AG04450 (cell line): ENCODE results near the gene CEP95. TPM values are rescaled to one million over a fixed set of nuclear protein-coding genes. Genes with fewer than 3 reads are reported as not detected.

ENCODE experiments used
- CTCF ChIA-PET: fragments of 300-600, 350-600 bp; formaldehyde crosslinking; extraction: SDS; loops from one replicate; lab custom pipeline; 2022; ENCODE audit warnings: antibody characterized with exemption, inconsistent platforms; lab: Charles Lee
- POLR2A ChIA-PET: fragments of 350-600 bp; formaldehyde crosslinking; extraction: SDS; loops from one replicate; lab custom pipeline; 2021; ENCODE audit warnings: antibody characterized with exemption, inconsistent platforms; lab: Yijun Ruan, JAX
- DNase-seq: peaks from one replicate; pipeline ENCODE4 v3.0.0-alpha.2; 2011; ENCODE audit warnings: low read depth, low spot score
- H3K27ac ChIP-seq: one replicate; pipeline ENCODE4 v1.5.1; 2012; ENCODE audit warnings: low read depth, low read length, control low read depth
- H3K27me3 ChIP-seq: one replicate; pipeline ENCODE4 v1.6.0; 2012; ENCODE audit warnings: low read length; ENCODE audit not compliant: control insufficient read depth, insufficient read depth
- H3K4me3 ChIP-seq: 2 replicates; pipeline ENCODE4 v1.5.1; 2011; ENCODE audit warnings: mild to moderate bottlenecking, low read depth, low read length, control low read depth
- H3K9me3 ChIP-seq: 2 replicates; pipeline ENCODE4 v1.5.1; 2012; ENCODE audit warnings: low read length; ENCODE audit not compliant: control insufficient read depth, insufficient read depth
- polyA plus RNA-seq: library from polyadenylated mRNA; depleted of rRNA; stranded (reverse); fragments of >200 nt; gene quantifications from 2 replicates; pipeline ENCODE4 v1.2.3, GENCODE V29; 2011
- TF ChIP-seq, protein P1 (sequence below): IDR thresholded peaks from 2 replicates; pipeline ENCODE4 v1.5.1; 2011; ENCODE audit warnings: low read depth, low read length, control low read depth, inconsistent platforms

CEP95 gene
- polyA plus RNA-seq, 1 experiment = 29.8 TPM

DNA sequence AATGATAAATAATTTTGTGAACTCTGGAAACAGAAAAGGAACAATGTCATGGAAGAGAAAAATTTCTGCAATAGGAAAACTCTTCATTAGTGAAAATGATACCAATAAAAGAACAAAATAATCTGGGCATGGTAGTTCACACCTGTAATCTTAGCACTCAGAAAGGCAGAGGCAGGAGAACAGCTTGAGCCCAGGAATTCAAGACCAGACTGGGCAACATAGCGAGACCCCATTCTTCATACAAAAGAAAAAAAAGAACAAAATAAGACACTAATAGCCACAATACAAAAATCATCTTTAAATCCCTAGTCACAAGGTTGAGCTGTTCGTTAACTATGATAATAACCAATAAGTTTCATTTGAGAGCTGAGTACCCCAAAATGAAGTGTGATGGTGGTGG lies 18.5 kb upstream of the CEP95 start:
- no peak overlapping the region for H3K4me3 ChIP-seq
- ChIA-PET POLR2A (no interaction called here), CTCF (interaction anchor here (11.8 kb wide), 1 partner anchor 69 kb away, joined by 236 read pairs; no protein-coding TSS in a partner anchor)
- no peaks in the 10 kb centered on the region for H3K9me3 ChIP-seq
- TF ChIP-seq, protein P1, sequence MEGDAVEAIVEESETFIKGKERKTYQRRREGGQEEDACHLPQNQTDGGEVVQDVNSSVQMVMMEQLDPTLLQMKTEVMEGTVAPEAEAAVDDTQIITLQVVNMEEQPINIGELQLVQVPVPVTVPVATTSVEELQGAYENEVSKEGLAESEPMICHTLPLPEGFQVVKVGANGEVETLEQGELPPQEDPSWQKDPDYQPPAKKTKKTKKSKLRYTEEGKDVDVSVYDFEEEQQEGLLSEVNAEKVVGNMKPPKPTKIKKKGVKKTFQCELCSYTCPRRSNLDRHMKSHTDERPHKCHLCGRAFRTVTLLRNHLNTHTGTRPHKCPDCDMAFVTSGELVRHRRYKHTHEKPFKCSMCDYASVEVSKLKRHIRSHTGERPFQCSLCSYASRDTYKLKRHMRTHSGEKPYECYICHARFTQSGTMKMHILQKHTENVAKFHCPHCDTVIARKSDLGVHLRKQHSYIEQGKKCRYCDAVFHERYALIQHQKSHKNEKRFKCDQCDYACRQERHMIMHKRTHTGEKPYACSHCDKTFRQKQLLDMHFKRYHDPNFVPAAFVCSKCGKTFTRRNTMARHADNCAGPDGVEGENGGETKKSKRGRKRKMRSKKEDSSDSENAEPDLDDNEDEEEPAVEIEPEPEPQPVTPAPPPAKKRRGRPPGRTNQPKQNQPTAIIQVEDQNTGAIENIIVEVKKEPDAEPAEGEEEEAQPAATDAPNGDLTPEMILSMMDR = no peak
- no peak for DNase-seq
- no peaks in the 10 kb centered on the region for H3K27me3 ChIP-seq
- H3K27ac ChIP-seq = no peak overlapping the region

DNA sequence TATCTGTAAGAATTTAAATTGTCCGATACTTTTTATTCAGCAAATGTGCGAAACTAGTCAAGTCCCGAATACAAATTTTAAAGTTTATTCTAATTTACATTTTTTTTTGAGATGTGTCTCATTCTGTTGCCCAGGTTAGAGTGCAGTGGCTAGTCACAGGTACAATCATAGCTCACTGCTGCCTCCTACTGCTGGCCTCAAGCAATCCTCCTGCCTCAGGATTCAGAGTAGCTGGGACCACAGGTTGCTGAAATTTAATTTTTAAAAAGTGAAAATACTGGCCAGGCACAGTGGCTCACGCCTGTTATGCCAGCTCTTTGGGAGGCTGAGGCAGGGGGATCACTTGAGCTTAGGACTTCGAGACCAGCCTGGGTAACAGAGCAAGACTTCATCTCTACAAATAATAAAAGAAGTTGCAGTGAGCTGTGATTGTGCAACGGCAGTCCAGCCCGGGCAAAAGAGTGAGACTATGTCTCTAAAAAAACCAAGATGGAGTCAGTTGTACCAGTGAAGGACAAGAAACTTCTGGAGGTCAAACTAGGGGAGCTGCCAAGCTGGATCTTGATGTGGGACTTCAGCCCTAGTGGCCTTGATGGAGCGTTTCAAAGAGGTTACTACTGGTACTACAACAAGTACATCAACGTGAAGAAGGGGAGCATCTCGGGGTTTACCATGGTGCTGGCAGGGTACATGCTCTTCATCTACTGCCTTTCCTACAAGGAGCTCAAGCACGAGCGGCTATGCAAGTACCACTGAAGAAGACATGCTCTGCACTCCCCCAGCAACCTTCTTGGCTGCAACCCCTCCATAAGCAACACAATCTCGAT lies 15.5 kb upstream of the CEP95 start:
- H3K4me3 ChIP-seq = no peak overlapping the region
- H3K27me3 ChIP-seq = no peaks in the 10 kb centered on the region
- H3K9me3 ChIP-seq = no peaks in the 10 kb centered on the region
- POLR2A ChIA-PET = interaction anchor here (0.6 to 1.1 kb wide), 2 partner anchors 68 to 71 kb away, joined by 3 to 5 read pairs; no protein-coding TSS in a partner anchor
- CTCF ChIA-PET = interaction anchor here (0.6 to 11.8 kb wide), 20 partner anchors 11 to 346 kb away, joined by 3 to 236 read pairs (median 4); partner anchors contain the start of gene MILR1
- DNase-seq = no peak
- H3K27ac ChIP-seq = no peak overlapping the region
- TF ChIP-seq, protein P1 = peak; percentile 73

DNA sequence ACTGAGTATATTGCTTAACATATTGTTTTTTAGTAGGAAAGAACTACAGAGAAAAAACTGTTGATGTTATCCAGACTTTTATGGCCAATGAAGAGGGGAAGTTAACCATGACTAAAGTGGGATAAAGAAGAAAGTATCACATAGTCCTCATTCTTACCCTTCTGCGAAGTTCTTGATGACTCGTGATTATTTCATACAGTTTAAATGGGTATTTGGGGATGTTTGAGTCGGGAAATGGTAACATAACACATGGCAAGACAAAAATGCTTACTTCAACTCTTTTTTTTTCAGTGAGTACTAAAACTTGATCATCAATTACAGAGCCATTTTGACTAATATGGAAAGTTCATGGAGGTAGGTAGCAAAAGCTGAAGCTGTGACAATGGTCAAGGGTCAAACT lies 14.8 kb upstream of the CEP95 start:
- no peak overlapping the region for H3K27ac ChIP-seq
- H3K9me3 ChIP-seq = no peaks in the 10 kb centered on the region
- DNase-seq = no peak
- ChIA-PET POLR2A (interaction anchor here (1.2 kb wide), 1 partner anchor 13 kb away, joined by 3 read pairs; no protein-coding TSS in a partner anchor), CTCF (interaction anchor here (0.8 to 11.8 kb wide), 15 partner anchors 11 to 172 kb away, joined by 3 to 236 read pairs (median 4); partner anchors contain the start of gene MILR1)
- H3K4me3 ChIP-seq = no peak overlapping the region
- H3K27me3 ChIP-seq = no peaks in the 10 kb centered on the region
- TF ChIP-seq, protein P1 = no peak

DNA sequence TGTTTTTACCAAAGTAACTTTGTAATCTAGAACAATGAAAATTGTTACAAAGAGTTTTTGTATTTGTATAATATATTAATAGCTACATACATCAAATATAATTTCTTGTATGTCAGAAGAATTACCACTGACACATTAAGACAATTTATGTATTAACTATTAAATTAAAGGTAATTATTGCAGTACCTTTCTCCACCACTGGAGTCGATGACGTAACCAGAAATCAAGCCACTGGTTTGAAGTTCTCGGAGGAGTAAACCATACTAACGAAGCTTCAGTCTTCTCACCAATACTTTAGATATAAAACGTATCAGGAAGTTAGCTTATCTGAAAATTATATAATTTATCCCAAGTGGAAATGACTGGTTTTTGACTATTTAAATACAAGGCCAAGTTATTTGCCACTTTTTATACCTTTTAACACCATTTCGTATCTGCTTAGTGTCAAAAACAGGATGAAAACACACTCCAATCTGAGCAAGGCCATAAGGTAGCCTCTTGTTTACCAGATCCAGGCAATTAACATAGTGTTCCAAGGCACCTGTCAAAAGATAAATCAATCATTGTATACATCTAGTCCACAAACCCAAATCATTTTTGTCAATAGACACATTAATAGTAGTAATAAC lies 14.2 kb upstream of the CEP95 start:
- Histone ChIP-seq H3K27me3 (no peaks in the 10 kb centered on the region), H3K27ac (no peak overlapping the region), H3K9me3 (no peaks in the 10 kb centered on the region), H3K4me3 (no peak overlapping the region)
- ChIA-PET POLR2A (interaction anchor here (0.7 to 1.2 kb wide), 2 partner anchors 13 to 14 kb away, joined by 3 read pairs; partner anchors contain the start of gene CEP95), CTCF (interaction anchor here (0.7 to 11.8 kb wide), 14 partner anchors 11 to 166 kb away, joined by 3 to 236 read pairs (median 4); partner anchors contain the start of genes CEP95 and MILR1)
- TF ChIP-seq, protein P1 = peak; percentile 60
- DNase-seq = no peak
